ENCODE data around the gene KIF15.
"Not testable (repeated sequence)": the region's sequence is repeated elsewhere in the genome, so short reads cannot be mapped to it uniquely, and the experiment has no call there.

KIF15 gene

GRCh38 chr3:44825264-44825925 lies 63.8 kb downstream of the KIF15 start:
- no peak for DNase-seq

- DNase-seq, result no peak
These were observed 65.6 kb downstream of the KIF15 start for GRCh38 chr3:44827196-44827595.

GRCh38 chr3:44831232-44831631 lies 69.6 kb downstream of the KIF15 start:
- no peak for DNase-seq

GRCh38 chr3:44832032-44832431 lies 70.4 kb downstream of the KIF15 start:
- DNase-seq, result no peak

- no peak for DNase-seq
These were observed 71.4 kb downstream of the KIF15 start for GRCh38 chr3:44832965-44833364.

GRCh38 chr3:44833394-44833793 lies 71.8 kb downstream of the KIF15 start:
- DNase-seq, result no peak

- no peak for DNase-seq
These were observed 74.1 kb downstream of the KIF15 start for GRCh38 chr3:44835684-44836083.

GRCh38 chr3:44842376-44842775 lies 80.8 kb downstream of the KIF15 start:
- no peak for DNase-seq

GRCh38 chr3:44845528-44846520 lies 84.2 kb downstream of the KIF15 start:
- DNase-seq, result no peak

- no peak for DNase-seq
These were observed 87.0 kb downstream of the KIF15 start for GRCh38 chr3:44848634-44849033.

- not testable (repeated sequence) for DNase-seq
These were observed 95.1 kb downstream of the KIF15 start for GRCh38 chr3:44856663-44857062.

GRCh38 chr3:44860117-44860516 lies 98.5 kb downstream of the KIF15 start:
- DNase-seq, result no peak

GRCh38 chr3:44861412-44862225 lies 100.0 kb downstream of the KIF15 start, which contains the start of gene TMEM42:
TMEM42 (plus strand) TSS chr3:44861912; CDS start chr3:44861925, 13 bp downstream.
- peak; percentile 89 for DNase-seq

GRCh38 chr3:44862226-44862637 lies 100.6 kb downstream of the KIF15 start:
- DNase-seq, result no peak

GRCh38 chr3:44865272-44866035 lies 103.9 kb downstream of the KIF15 start:
- DNase-seq, result no peak

- DNase-seq, result no peak
These were observed 106.0 kb downstream of the KIF15 start for GRCh38 chr3:44867421-44868111.

GRCh38 chr3:44870375-44871061 lies 108.9 kb downstream of the KIF15 start:
- DNase-seq, result no peak

- DNase-seq, result no peak
These were observed 112.7 kb downstream of the KIF15 start, which contains the start of gene TGM4 for GRCh38 chr3:44874308-44874707. TGM4 (plus strand) TSS chr3:44874608; CDS start chr3:44874679, 71 bp downstream.

- DNase-seq, result no peak
These were observed 114.0 kb downstream of the KIF15 start for GRCh38 chr3:44875596-44875995.

GRCh38 chr3:44877333-44877732 lies 115.7 kb downstream of the KIF15 start:
- no peak for DNase-seq

- DNase-seq, result no peak
These were observed 118.7 kb downstream of the KIF15 start for GRCh38 chr3:44880284-44880683.
